Smooth muscle cell (in vitro differentiated cells): Measurements from ENCODE around the gene MNS1. TPM values are rescaled to one million over a fixed set of nuclear protein-coding genes. Genes with fewer than 3 reads are reported as not detected.

ENCODE experiments used
- DNase-seq: peaks from one replicate; lab custom pipeline; 2025; ENCODE audit not compliant: unreplicated experiment; lab: John Stamatoyannopoulos, UW
- H2AFZ ChIP-seq: fragments of 200-600 bp; sonication (generic); 2 replicates; pipeline ENCODE4 v1.6.0; 2016; ENCODE audit warnings: antibody characterized with exemption, low read depth, mild to moderate bottlenecking
- H3F3A ChIP-seq: fragments of 200-600 bp; sonication (generic); 2 replicates; pipeline ENCODE4 v1.6.0; 2017; ENCODE audit warnings: antibody characterized with exemption, low read depth
- H3K27ac ChIP-seq: fragments of 200-600 bp; sonication (generic); 2 replicates; pipeline ENCODE4 v1.5.1; 2016; ENCODE audit warnings: low read depth, mild to moderate bottlenecking
- H3K27me3 ChIP-seq: fragments of 200-600 bp; sonication (generic); 2 replicates; pipeline ENCODE4 v1.6.1; 2016; ENCODE audit warnings: low read depth, mild to moderate bottlenecking
- H3K36me3 ChIP-seq: fragments of 200-600 bp; sonication (generic); 2 replicates; pipeline ENCODE4 v1.5.1; 2016; ENCODE audit warnings: low read depth
- H3K4me1 ChIP-seq: fragments of 200-600 bp; sonication (generic); 2 replicates; pipeline ENCODE4 v1.5.1; 2016; ENCODE audit warnings: low read depth
- H3K4me2 ChIP-seq: fragments of 200-600 bp; sonication (generic); 2 replicates; pipeline ENCODE4 v1.6.0; 2016; ENCODE audit warnings: mild to moderate bottlenecking
- H3K4me3 ChIP-seq: fragments of 200-600 bp; sonication (generic); 2 replicates; pipeline ENCODE4 v1.5.1; 2016; ENCODE audit warnings: mild to moderate bottlenecking
- H3K79me2 ChIP-seq: fragments of 200-600 bp; sonication (generic); 2 replicates; pipeline ENCODE4 v1.6.0; 2016; ENCODE audit warnings: low read depth, mild to moderate bottlenecking
- H3K9ac ChIP-seq: fragments of 200-600 bp; sonication (generic); 2 replicates; pipeline ENCODE4 v1.6.0; 2016; ENCODE audit warnings: low read depth
- H3K9me3 ChIP-seq: fragments of 200-600 bp; sonication (generic); replicated peaks from 2 replicates; pipeline ENCODE4 v1.5.1; 2016; ENCODE audit warnings: low read depth
- H4K20me1 ChIP-seq: fragments of 200-600 bp; sonication (generic); 2 replicates; pipeline ENCODE4 v1.6.0; 2016; ENCODE audit warnings: low read depth
- CTCF ChIP-seq: fragments of 200-600 bp; sonication (generic); IDR thresholded peaks from 2 replicates; pipeline ENCODE4 v1.5.1; 2017; ENCODE audit warnings: borderline replicate concordance, mild to moderate bottlenecking, antibody characterized with exemption; ENCODE audit not compliant: insufficient read depth, poor library complexity, severe bottlenecking
- WGBS: methylation state at CpG from one replicate; pipeline ENCODE4 v1.1.7; 2016; ENCODE audit warnings: low lambda C conversion rate; 5-methylcytosine and 5-hydroxymethylcytosine counted together
- polyA plus RNA-seq: library from polyadenylated mRNA; unstranded; fragments of >200 nt; fragmentation: Nextera tagmentation; extraction: Ambion mirVana; gene quantifications from 2 replicates; pipeline ENCODE4 v1.2.1, GENCODE V29; 2016
- total RNA-seq: library from RNA; depleted of rRNA; stranded (reverse); fragments of >200 nt; gene quantifications from 2 replicates; pipeline ENCODE4 v1.2.3, GENCODE V29; 2014

Gene MNS1
- total and polyA plus RNA-seq, 2 experiments from 2014 or later, result 0.31 to 2.3 TPM

- TF ChIP-seq CTCF, result no peak
- H3K4me2 ChIP-seq, result no peak overlapping the region
- H3K4me3 ChIP-seq, result no peak overlapping the region
- H3K4me1 ChIP-seq, result no peaks in the 10 kb centered on the region
- no peak overlapping the region for H3K9ac ChIP-seq
- H3K9me3 ChIP-seq, result peaks cover 2% of the 10 kb centered on the region
- 81% methylated on average over 2 of the region's 2 CpGs for WGBS
- H3F3A ChIP-seq, result no peaks in the 10 kb centered on the region
- no peaks in the 10 kb centered on the region for H3K36me3 ChIP-seq
- H3K79me2 ChIP-seq, result no peaks in the 10 kb centered on the region
- no peak overlapping the region for H3K27ac ChIP-seq
- H3K27me3 ChIP-seq, result no peaks in the 10 kb centered on the region
- no peak overlapping the region for H2AFZ ChIP-seq
- DNase-seq, result no peak
- no peaks in the 10 kb centered on the region for H4K20me1 ChIP-seq
Observed at GRCh38 chr15:56390739-56391267, 74.1 kb downstream of the MNS1 start.

- Histone ChIP-seq H3K4me3 (no peak overlapping the region), H3K27me3 (no peaks in the 10 kb centered on the region), H3K9ac (no peak overlapping the region), H4K20me1 (no peaks in the 10 kb centered on the region), H3K79me2 (no peaks in the 10 kb centered on the region), H3K27ac (no peak overlapping the region), H2AFZ (no peak overlapping the region), H3K4me2 (no peak overlapping the region), H3K36me3 (no peaks in the 10 kb centered on the region), H3F3A (no peaks in the 10 kb centered on the region), H3K4me1 (no peaks in the 10 kb centered on the region), H3K9me3 (peaks cover 2% of the 10 kb centered on the region)
- WGBS, result 87% methylated on average over 3 of the region's 3 CpGs
- no peak for DNase-seq
- TF ChIP-seq CTCF, result no peak
Observed at GRCh38 chr15:56385908-56386307, 79.0 kb downstream of the MNS1 start.

- H4K20me1 ChIP-seq, result no peaks in the 10 kb centered on the region
- H3K27me3 ChIP-seq, result no peaks in the 10 kb centered on the region
- H3K4me1 ChIP-seq, result no peaks in the 10 kb centered on the region
- H3K27ac ChIP-seq, result no peak overlapping the region
- TF ChIP-seq CTCF, result no peak
- peaks cover 2% of the 10 kb centered on the region for H3K9me3 ChIP-seq
- no peaks in the 10 kb centered on the region for H3K36me3 ChIP-seq
- H3K4me3 ChIP-seq, result no peak overlapping the region
- no peak overlapping the region for H2AFZ ChIP-seq
- no peak overlapping the region for H3K4me2 ChIP-seq
- no peak for DNase-seq
- no peaks in the 10 kb centered on the region for H3K79me2 ChIP-seq
- no peak overlapping the region for H3K9ac ChIP-seq
- H3F3A ChIP-seq, result no peaks in the 10 kb centered on the region
- 94% methylated on average over 3 of the region's 3 CpGs for WGBS
Observed at GRCh38 chr15:56383010-56383409, 81.9 kb downstream of the MNS1 start.

Other genes starting within 250 kb of the MNS1 start
- 18.5 and 19.3 TPM in 2 replicates for gene RFX7, start 221.3 kb downstream of the MNS1 start, total RNA-seq
- gene RFX7, start 221.3 kb downstream of the MNS1 start, polyA plus RNA-seq, result 7.7 and 8.6 TPM in 2 replicates
- 5.3 and 11.3 TPM in 2 replicates for gene TEX9, start 99.7 kb downstream of the MNS1 start, total RNA-seq
- 4.0 and 5.0 TPM in 2 replicates for gene TEX9, start 99.7 kb downstream of the MNS1 start, polyA plus RNA-seq